HCT116 (cell line): ENCODE data around the gene TWF2. TPM values are rescaled to one million over a fixed set of nuclear protein-coding genes. Genes with fewer than 3 reads are reported as not detected.

Experiments
- ATAC-seq: fragments of 200-7000 bp; cut with Tn5 transposase; 2 replicates; pipeline ENCODE4 v1.9.1; 2020; ENCODE audit warnings: mild to moderate bottlenecking, moderate library complexity
- BruUV-seq: library from RNA; stranded (reverse); fragments of 400-500 nt; replicated peaks from 2 replicates; lab custom pipeline; 2021; lab: Mats Ljungman, UMichigan
- CTCF ChIA-PET: fragments of 300-600 bp; sonication (Branson Sonifier 250); formaldehyde crosslinking; loops from one replicate; lab custom pipeline; 2021; ENCODE audit warnings: antibody characterized with exemption; lab: Charles Lee
- POLR2A ChIA-PET: fragments of 300-600, 350-600 bp; sonication (Branson Sonifier 250); formaldehyde crosslinking; loops from one replicate; lab custom pipeline; 2021; ENCODE audit warnings: antibody characterized with exemption; lab: Charles Lee
- RAD21 ChIA-PET, 2 experiments: fragments of 300-600 bp; sonication (Branson Sonifier 250); formaldehyde crosslinking; loops; one replicate each; lab custom pipeline; 2023; ENCODE audit warnings: low total read pairs in 2 of 2; ENCODE audit not compliant: uncharacterized antibody in 2 of 2, unreplicated experiment in 2 of 2, low non-redundant PET in 1 of 2; lab: Charles Lee
- DNase-seq: peaks from one replicate; pipeline ENCODE4 v3.0.0-alpha.2; 2010; ENCODE audit warnings: low read depth, low spot score
- H2AFZ ChIP-seq: fragments of 200-600 bp; shearing (Covaris generic), sonication (generic); 2 replicates; pipeline ENCODE4 v1.6.1; 2017; ENCODE audit warnings: low read depth, mixed run types, mixed read lengths, antibody characterized with exemption, low read length; ENCODE audit not compliant: poor library complexity, severe bottlenecking
- H3K27ac ChIP-seq: 2 replicates; pipeline ENCODE4 v1.5.1; 2012; ENCODE audit warnings: low read depth, low read length
- H3K27me3 ChIP-seq: fragments of 200-600 bp; sonication (generic); 2 replicates; pipeline ENCODE4 v1.6.1; 2016; ENCODE audit warnings: mixed run types, low read length, mixed read lengths; ENCODE audit not compliant: insufficient read depth
- H3K36me3 ChIP-seq, 2 experiments: fragments of 200-500 bp in 1 of 2; fragments of 200-600 bp in 1 of 2; sonication (Bioruptor generic) in 1 of 2; sonication (generic) in 1 of 2; 2 replicates each; pipeline versions ENCODE4 v1.5.1 to v1.6.1; 2014 to 2016; ENCODE audit warnings: low read length in 2 of 2, inconsistent platforms in 1 of 2, mixed read lengths in 1 of 2, mixed run types in 1 of 2; ENCODE audit not compliant: insufficient read depth in 2 of 2, control insufficient read depth in 1 of 2
- H3K4me1 ChIP-seq, 2 experiments: fragments of 200-600 bp in 1 of 2; sonication (generic) in 1 of 2; 2 replicates each; pipeline versions ENCODE4 v1.5.1 to v1.6.1; 2012 to 2017; ENCODE audit warnings: low read length in 2 of 2, inconsistent platforms in 1 of 2, mild to moderate bottlenecking in 1 of 2, mixed read lengths in 1 of 2, mixed run types in 1 of 2, moderate library complexity in 1 of 2; ENCODE audit not compliant: insufficient read depth in 2 of 2, control insufficient read depth in 1 of 2
- H3K4me2 ChIP-seq: fragments of 200-600 bp; sonication (generic); 2 replicates; pipeline ENCODE4 v1.6.1; 2017; ENCODE audit warnings: mixed run types, low read length, mixed read lengths
- H3K4me3 ChIP-seq, 2 experiments: fragments of 200-600 bp in 1 of 2; sonication (generic) in 1 of 2; replicated peaks in 1 of 2; 2 replicates each; pipeline ENCODE4 v1.5.1; 2011 to 2016; ENCODE audit warnings: low read length in 2 of 2, control low read depth in 1 of 2, low read depth in 1 of 2, mild to moderate bottlenecking in 1 of 2, mixed read lengths in 1 of 2, mixed run types in 1 of 2
- H3K79me2 ChIP-seq: fragments of 200-600 bp; sonication (generic); 2 replicates; pipeline ENCODE4 v1.6.1; 2017; ENCODE audit warnings: mild to moderate bottlenecking, mixed run types, low read length, moderate library complexity, mixed read lengths; ENCODE audit not compliant: insufficient read depth
- H3K9ac ChIP-seq: fragments of 200-600 bp; sonication (generic); 2 replicates; pipeline ENCODE4 v1.6.1; 2016; ENCODE audit warnings: low read length, mixed read lengths
- H3K9me2 ChIP-seq: fragments of 200-600 bp; sonication (generic), shearing (Covaris generic); 2 replicates; pipeline ENCODE4 v1.6.1; 2017; ENCODE audit warnings: mixed run types, mild to moderate bottlenecking, moderate library complexity; ENCODE audit not compliant: insufficient read depth
- H3K9me3 ChIP-seq, 2 experiments: fragments of 200-500 bp in 1 of 2; fragments of 200-600 bp in 1 of 2; sonication (Bioruptor generic) in 1 of 2; sonication (generic) in 1 of 2; 2 replicates each; pipeline ENCODE4 v1.6.1; 2014 to 2017; ENCODE audit warnings: low read length in 2 of 2, mixed read lengths in 2 of 2, inconsistent platforms in 1 of 2, low read depth in 1 of 2, mild to moderate bottlenecking in 1 of 2, mixed run types in 1 of 2, moderate library complexity in 1 of 2; ENCODE audit not compliant: control insufficient read depth in 1 of 2, insufficient read depth in 1 of 2
- H4K20me1 ChIP-seq: fragments of 200-600 bp; sonication (generic), shearing (Covaris generic); 2 replicates; pipeline ENCODE4 v1.6.1; 2017; ENCODE audit warnings: mixed run types, mild to moderate bottlenecking, moderate library complexity; ENCODE audit not compliant: insufficient read depth
- ATF3 ChIP-seq: IDR thresholded peaks from 2 replicates; pipeline ENCODE4 v1.6.1; 2012
- CBX3 ChIP-seq: IDR thresholded peaks from 2 replicates; pipeline ENCODE4 v1.6.1; 2012; ENCODE audit warnings: low read depth
- EGR1 ChIP-seq: IDR thresholded peaks from 2 replicates; pipeline ENCODE4 v1.6.1; 2012; ENCODE audit warnings: low read depth
- EZH2 ChIP-seq: fragments of 200-600 bp; sonication (generic); IDR thresholded peaks from 2 replicates; pipeline ENCODE4 v1.6.1; 2017; ENCODE audit warnings: antibody characterized with exemption, mixed run types
- EZH2phosphoT487 ChIP-seq: fragments of 200-600 bp; IDR thresholded peaks from 2 replicates; pipeline ENCODE4 v1.6.1; 2018; ENCODE audit warnings: antibody characterized with exemption, borderline replicate concordance
- FOSL1 ChIP-seq: IDR thresholded peaks from 2 replicates; pipeline ENCODE4 v1.6.1; 2012; ENCODE audit warnings: low read depth
- JUND ChIP-seq: IDR thresholded peaks from 2 replicates; pipeline ENCODE4 v1.6.1; 2012
- MAX ChIP-seq: IDR thresholded peaks from 2 replicates; pipeline ENCODE4 v1.6.1; 2012
- POLR2A ChIP-seq: IDR thresholded peaks from 2 replicates; pipeline ENCODE4 v1.7.0; 2011; ENCODE audit warnings: borderline replicate concordance; ENCODE audit not compliant: insufficient read depth, insufficient read length; ENCODE audit errors: extremely low read depth
- REST ChIP-seq: IDR thresholded peaks from 2 replicates; pipeline ENCODE4 v1.6.1; 2012; ENCODE audit warnings: low read depth
- SIN3A ChIP-seq: IDR thresholded peaks from 2 replicates; pipeline ENCODE4 v1.6.1; 2012; ENCODE audit warnings: low read depth
- TCF7L2 ChIP-seq: IDR thresholded peaks from 2 replicates; pipeline ENCODE4 v1.7.0; 2011; ENCODE audit warnings: borderline replicate concordance, inconsistent platforms; ENCODE audit not compliant: insufficient read depth, insufficient read length; ENCODE audit errors: extremely low read depth
- YY1 ChIP-seq: IDR thresholded peaks from 2 replicates; pipeline ENCODE4 v1.6.1; 2011; ENCODE audit warnings: low read length, low read depth, moderate library complexity, mild to moderate bottlenecking; ENCODE audit not compliant: insufficient replicate concordance; ENCODE audit errors: extremely low read depth
- ZBTB33 ChIP-seq: IDR thresholded peaks from 2 replicates; pipeline ENCODE4 v1.6.1; 2011; ENCODE audit warnings: mild to moderate bottlenecking, low read length, moderate library complexity; ENCODE audit not compliant: insufficient replicate concordance; ENCODE audit errors: extremely low read depth
- intact Hi-C: fragments of 100-400 bp; cut with micrococcal nuclease; formaldehyde crosslinking; loops from 2 replicates; pipeline ENCODE4 v1.10.0; 2022
- total RNA-seq: library from RNA; stranded (reverse); gene quantifications from one replicate; pipeline ENCODE4 v1.2.1, GENCODE V29; 2021; ENCODE audit not compliant: unreplicated experiment

The TWF2 gene
- total RNA-seq, 1 experiment from 2014 or later = 100 TPM

- intact Hi-C loops = no loop called here
- POLR2A ChIA-PET = interaction anchor here (0.6 kb wide), 1 partner anchor 82 kb away, joined by 3 read pairs; no protein-coding TSS in a partner anchor
- RAD21 ChIA-PET = no interaction called here
Observed at GRCh38 chr3:52195291-52195597, 43.7 kb downstream of the TWF2 start.

GRCh38 chr3:52194485-52195290 lies 44.3 kb downstream of the TWF2 start:
- intact Hi-C loops = no loop called here
- Histone ChIP-seq H3K79me2 (peaks cover 17% of the 10 kb centered on the region), H4K20me1 (no peaks in the 10 kb centered on the region), H3K9ac (no peak overlapping the region), H2AFZ (no peak overlapping the region), H3K27ac (no peak overlapping the region), H3K9me3 (no peaks in the 10 kb centered on the region), H3K9me2 (no peaks in the 10 kb centered on the region), H3K4me1 (peaks cover 9 to 33% of the 10 kb centered on the region in 2 experiments), H3K4me3 (no peak overlapping the region), H3K36me3 (peaks cover 0 to 6% of the 10 kb centered on the region in 2 experiments; a peak in 1 of 4 replicates), H3K27me3 (no peaks in the 10 kb centered on the region), H3K4me2 (no peak overlapping the region)
- no TSS peak for BruUV-seq
- POLR2A ChIA-PET = interaction anchor here (0.6 kb wide), 1 partner anchor 82 kb away, joined by 3 read pairs; no protein-coding TSS in a partner anchor
- TF ChIP-seq EGR1 (no peak), MAX (no peak), YY1 (no peak), FOSL1 (no peak), ZBTB33 (no peak), CBX3 (no peak), EZH2 (no peak), REST (no peak)
- CTCF ChIA-PET = no interaction called here
- RAD21 ChIA-PET = no interaction called here
- no peak for ATAC-seq
- no peak for DNase-seq

More at GRCh38 chr3:52195291-52195597, 43.7 kb downstream of the TWF2 start:
- Histone ChIP-seq H3K9me2 (no peaks in the 10 kb centered on the region), H2AFZ (no peak overlapping the region), H3K4me3 (no peak overlapping the region), H3K27me3 (no peaks in the 10 kb centered on the region), H3K4me2 (no peak overlapping the region), H3K36me3 (peaks cover 4 to 7% of the 10 kb centered on the region in 2 experiments; a peak in 3 of 4 replicates), H3K79me2 (peaks cover 21% of the 10 kb centered on the region), H3K4me1 (peaks cover 9 to 33% of the 10 kb centered on the region in 2 experiments), H3K9me3 (no peaks in the 10 kb centered on the region)
- DNase-seq = no peak
- no TSS peak for BruUV-seq
- no peak for ATAC-seq
- no peak for TF ChIP-seq ATF3
- TF ChIP-seq JUND = no peak
- no peak for TF ChIP-seq EZH2phosphoT487
- no peak for TF ChIP-seq FOSL1
- no peak for TF ChIP-seq SIN3A
- TF ChIP-seq TCF7L2 = no peak
- TF ChIP-seq POLR2A = no peak
- TF ChIP-seq, all 23 proteins: peak for 0
- no peak overlapping the region for H3K9ac ChIP-seq
- no peak overlapping the region for H3K27ac ChIP-seq
- CTCF ChIA-PET = no interaction called here
- no peaks in the 10 kb centered on the region for H4K20me1 ChIP-seq
